BE2C (cell line): ENCODE measurements around the gene CEP44.
"Not testable (repeated sequence)": the region's sequence is repeated elsewhere in the genome, so short reads cannot be mapped to it uniquely, and the experiment has no call there.

Experiments used
- DNase-seq: peaks from one replicate; pipeline ENCODE4 v3.0.0-alpha.2; 2020
- H3K27me3 ChIP-seq: fragments of 250-450 bp; sonication (Bioruptor Pico); 2 replicates; pipeline ENCODE4 v1.5.1; 2020; ENCODE audit warnings: mild to moderate bottlenecking
- H3K36me3 ChIP-seq: fragments of 250-450 bp; sonication (Bioruptor Pico); 2 replicates; pipeline ENCODE4 v1.5.1; 2020; ENCODE audit warnings: mild to moderate bottlenecking
- H3K4me1 ChIP-seq: fragments of 250-450 bp; sonication (Bioruptor Pico); 2 replicates; pipeline ENCODE4 v1.5.1; 2020
- H3K4me3 ChIP-seq: 2 replicates; pipeline ENCODE4 v1.5.1; 2011; ENCODE audit warnings: low read depth, low read length
- H3K9me3 ChIP-seq: fragments of 250-450 bp; sonication (Bioruptor Pico); 2 replicates; pipeline ENCODE4 v1.5.1; 2020
- TF ChIP-seq, protein P1 (sequence below): IDR thresholded peaks from 2 replicates; pipeline ENCODE4 v1.5.1; 2012; ENCODE audit warnings: mild to moderate bottlenecking, low read depth, low read length

Gene CEP44

DNA sequence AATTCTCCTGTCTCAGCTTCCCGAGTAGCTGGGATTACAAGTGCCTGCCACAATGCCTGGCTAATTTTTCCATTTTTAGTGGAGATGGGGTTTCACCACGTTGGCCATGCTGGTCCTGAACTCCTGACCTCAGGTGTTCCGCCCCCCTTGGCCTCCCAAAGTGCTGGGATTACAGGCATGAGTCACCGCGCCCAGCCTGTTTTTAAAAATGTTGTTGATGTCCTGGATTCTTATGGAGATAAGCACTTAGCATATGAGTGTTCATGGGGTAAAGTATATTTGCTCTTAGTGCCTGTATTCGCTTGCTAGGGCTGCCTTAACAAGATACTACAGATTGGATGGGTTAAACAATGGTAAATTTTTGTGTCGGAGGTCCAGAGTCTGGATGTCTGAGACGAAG lies 91.7 kb downstream of the CEP44 start:
- no peaks in the 10 kb centered on the region for H3K9me3 ChIP-seq
- no peak overlapping the region for H3K4me3 ChIP-seq
- no peak for DNase-seq
- H3K4me1 ChIP-seq: no peaks in the 10 kb centered on the region
- peaks cover 9% of the 10 kb centered on the region for H3K27me3 ChIP-seq
- TF ChIP-seq, protein P1, sequence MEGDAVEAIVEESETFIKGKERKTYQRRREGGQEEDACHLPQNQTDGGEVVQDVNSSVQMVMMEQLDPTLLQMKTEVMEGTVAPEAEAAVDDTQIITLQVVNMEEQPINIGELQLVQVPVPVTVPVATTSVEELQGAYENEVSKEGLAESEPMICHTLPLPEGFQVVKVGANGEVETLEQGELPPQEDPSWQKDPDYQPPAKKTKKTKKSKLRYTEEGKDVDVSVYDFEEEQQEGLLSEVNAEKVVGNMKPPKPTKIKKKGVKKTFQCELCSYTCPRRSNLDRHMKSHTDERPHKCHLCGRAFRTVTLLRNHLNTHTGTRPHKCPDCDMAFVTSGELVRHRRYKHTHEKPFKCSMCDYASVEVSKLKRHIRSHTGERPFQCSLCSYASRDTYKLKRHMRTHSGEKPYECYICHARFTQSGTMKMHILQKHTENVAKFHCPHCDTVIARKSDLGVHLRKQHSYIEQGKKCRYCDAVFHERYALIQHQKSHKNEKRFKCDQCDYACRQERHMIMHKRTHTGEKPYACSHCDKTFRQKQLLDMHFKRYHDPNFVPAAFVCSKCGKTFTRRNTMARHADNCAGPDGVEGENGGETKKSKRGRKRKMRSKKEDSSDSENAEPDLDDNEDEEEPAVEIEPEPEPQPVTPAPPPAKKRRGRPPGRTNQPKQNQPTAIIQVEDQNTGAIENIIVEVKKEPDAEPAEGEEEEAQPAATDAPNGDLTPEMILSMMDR: no peak
- H3K36me3 ChIP-seq: no peaks in the 10 kb centered on the region

DNA sequence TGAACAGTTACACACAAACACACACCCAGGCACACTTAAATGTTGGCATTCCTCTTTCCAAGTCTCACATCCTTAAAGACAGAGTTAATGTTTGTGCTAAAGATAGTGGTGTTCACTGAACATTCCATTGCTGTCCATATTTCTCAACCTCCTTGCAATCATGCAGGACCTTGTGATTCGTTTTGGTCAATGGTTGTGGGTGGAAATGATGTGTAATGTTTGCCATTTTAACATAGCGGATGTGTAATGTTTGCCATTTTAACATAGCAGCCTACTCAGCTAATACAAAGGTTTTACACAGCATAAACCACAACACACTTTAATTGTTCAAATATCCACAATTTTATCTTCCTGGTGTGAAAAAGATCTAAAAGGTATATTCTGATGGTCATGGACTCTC lies 93.9 kb downstream of the CEP44 start:
- H3K4me3 ChIP-seq: no peak overlapping the region
- H3K4me1 ChIP-seq: no peaks in the 10 kb centered on the region
- DNase-seq: no peak
- no peaks in the 10 kb centered on the region for H3K36me3 ChIP-seq
- TF ChIP-seq, protein P1: no peak
- H3K9me3 ChIP-seq: no peaks in the 10 kb centered on the region
- H3K27me3 ChIP-seq: peaks cover 9% of the 10 kb centered on the region; the same call in 1 of the 2 replicates

DNA sequence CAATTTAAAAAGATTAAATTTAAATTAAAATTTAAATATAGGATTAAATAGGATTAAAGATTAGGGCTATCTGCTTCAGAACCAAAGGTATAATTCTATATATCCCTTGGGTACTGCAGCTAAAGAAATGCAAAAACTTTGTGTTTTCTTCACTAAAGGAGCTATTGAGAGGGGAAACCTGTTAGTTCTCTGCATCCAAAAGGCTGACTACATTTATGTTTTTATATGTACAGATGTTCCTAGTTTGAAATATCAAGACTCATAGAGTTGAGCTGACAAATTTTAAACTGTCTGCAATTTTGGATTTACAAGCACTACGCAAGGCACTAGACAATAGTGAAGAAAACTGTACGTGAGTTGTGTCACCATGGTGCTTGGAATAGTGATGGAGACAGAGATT lies 95.2 kb downstream of the CEP44 start:
- Histone ChIP-seq H3K4me1 (no peaks in the 10 kb centered on the region), H3K27me3 (peaks cover 6% of the 10 kb centered on the region; the same call in 1 of the 2 replicates), H3K9me3 (no peaks in the 10 kb centered on the region), H3K4me3 (no peak overlapping the region), H3K36me3 (no peaks in the 10 kb centered on the region)
- TF ChIP-seq, protein P1: no peak
- DNase-seq: no peak

DNA sequence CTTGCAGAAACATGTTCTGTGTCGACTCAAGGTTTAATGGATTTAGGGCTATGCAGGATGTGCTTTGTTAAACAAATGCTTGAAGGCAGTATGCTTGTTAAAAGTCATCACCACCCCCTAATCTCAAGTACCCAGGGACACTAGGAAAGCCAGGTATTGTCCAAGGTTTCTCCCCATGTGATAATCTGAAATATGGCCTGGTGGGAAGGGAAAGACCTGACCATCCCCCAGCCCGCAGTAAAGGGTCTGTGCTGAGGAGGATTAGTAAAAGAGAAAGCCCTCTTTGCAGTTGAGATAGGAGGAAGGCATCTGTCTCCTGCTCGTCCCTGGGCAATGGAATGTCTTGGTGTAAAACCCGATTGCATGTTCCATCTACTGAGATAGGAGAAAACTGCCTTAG lies 96.5 kb downstream of the CEP44 start:
- H3K27me3 ChIP-seq, H3K36me3 ChIP-seq, DNase-seq, H3K4me3 ChIP-seq, H3K4me1 ChIP-seq, H3K9me3 ChIP-seq: not testable (repeated sequence)

DNA sequence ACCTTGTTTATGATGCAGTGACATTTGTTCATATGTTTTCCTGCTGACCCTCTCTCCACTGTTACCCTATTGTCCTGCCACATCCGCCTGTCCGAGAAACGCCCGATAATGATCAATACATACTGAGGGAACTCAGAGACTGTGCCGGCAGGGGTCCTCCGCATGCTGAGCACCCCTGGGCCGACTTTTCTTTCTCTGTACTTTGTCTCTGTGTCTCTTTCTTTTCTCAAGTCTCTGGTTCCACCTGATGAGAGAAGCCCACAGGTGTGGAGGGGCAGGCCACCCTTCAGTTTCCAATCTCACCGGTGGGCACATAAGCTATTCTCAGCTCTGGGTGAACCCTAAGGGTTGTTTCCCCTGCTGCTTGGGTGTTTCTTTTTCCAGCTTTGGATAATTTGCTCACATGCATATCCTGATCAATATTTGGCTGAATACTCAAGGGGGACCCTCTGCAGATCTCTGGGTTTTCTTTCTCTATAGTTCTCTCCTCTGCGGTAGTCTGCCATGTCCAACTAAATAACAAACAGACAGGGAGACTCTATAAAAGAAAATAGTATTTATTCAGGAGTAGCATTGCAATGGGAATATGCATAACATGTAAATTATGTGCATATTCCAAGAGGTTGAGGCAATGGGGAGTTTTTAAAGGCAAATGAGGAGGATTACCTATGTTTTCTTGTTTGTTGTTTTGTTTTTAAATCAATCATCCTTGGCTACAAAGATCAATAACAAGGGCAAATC lies 97.2 kb downstream of the CEP44 start:
- DNase-seq: no peak
- TF ChIP-seq, protein P1: no peak
- no peaks in the 10 kb centered on the region for H3K9me3 ChIP-seq
- no peaks in the 10 kb centered on the region for H3K36me3 ChIP-seq
- H3K27me3 ChIP-seq: peaks cover 6% of the 10 kb centered on the region; the same call in 1 of the 2 replicates
- no peak overlapping the region for H3K4me3 ChIP-seq
- H3K4me1 ChIP-seq: no peaks in the 10 kb centered on the region

DNA sequence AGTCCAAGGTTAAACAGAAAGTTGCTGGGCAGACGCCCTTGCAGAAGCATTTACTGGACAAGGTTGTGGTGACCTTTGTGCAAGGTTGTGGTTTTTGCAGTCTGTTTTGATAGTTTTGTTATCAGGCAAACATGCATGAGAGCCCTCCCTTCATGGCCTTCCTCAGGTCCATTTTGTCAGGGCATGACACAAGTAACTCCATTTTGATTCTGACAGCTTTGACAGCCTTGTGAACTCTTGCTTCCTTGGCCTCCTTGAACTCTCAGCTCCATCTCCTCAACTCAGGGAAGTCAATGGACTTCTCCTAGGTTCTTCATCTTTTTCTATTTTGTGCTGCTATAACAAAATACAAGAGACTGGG lies 97.7 kb downstream of the CEP44 start:
- no peaks in the 10 kb centered on the region for H3K36me3 ChIP-seq
- no peak overlapping the region for H3K4me3 ChIP-seq
- TF ChIP-seq, protein P1: no peak
- H3K27me3 ChIP-seq: peaks cover 6% of the 10 kb centered on the region; the same call in 1 of the 2 replicates
- no peak for DNase-seq
- no peaks in the 10 kb centered on the region for H3K4me1 ChIP-seq
- no peaks in the 10 kb centered on the region for H3K9me3 ChIP-seq
